CD14-positive monocyte (primary cell): ENCODE data around the gene MMEL1. TPM values are rescaled to one million over a fixed set of nuclear protein-coding genes. Genes with fewer than 3 reads are reported as not detected.
A peak's percentile ranks its signal among the peaks of the same experiment; 100 is the strongest.
"Not testable (repeated sequence)": the region's sequence is repeated elsewhere in the genome, so short reads cannot be mapped to it uniquely, and the experiment has no call there.

Experiments used
- DNase-seq, 3 donors: peaks; one replicate each; pipeline ENCODE4 v3.0.0-alpha.2; 2011 to 2022
- H2AFZ ChIP-seq: 2 replicates; pipeline ENCODE4 v1.6.0; 2012; ENCODE audit warnings: mild to moderate bottlenecking, low read depth, low read length, inconsistent platforms; ENCODE audit not compliant: insufficient read depth, poor library complexity, severe bottlenecking
- H3K27ac ChIP-seq, 2 donors: 1 replicate in 1 of 2; 2 replicates in 1 of 2; pipeline ENCODE4 v1.5.1; 2012 to 2013; ENCODE audit warnings: low read length in 2 of 2, control low read depth in 1 of 2, inconsistent platforms in 1 of 2, low read depth in 1 of 2, mild to moderate bottlenecking in 1 of 2
- H3K27me3 ChIP-seq, 2 donors: one replicate each; pipeline versions ENCODE4 v1.6.0 to v1.6.1; 2011 to 2013; ENCODE audit warnings: low read length in 2 of 2; ENCODE audit not compliant: control insufficient read depth in 2 of 2, insufficient read depth in 2 of 2
- H3K36me3 ChIP-seq, 2 donors: replicated peaks in 1 of 2; 1 replicate in 1 of 2; 2 replicates in 1 of 2; pipeline versions ENCODE4 v1.5.1 to v1.6.1; 2012 to 2013; ENCODE audit warnings: low read length in 2 of 2, control low read depth in 1 of 2, inconsistent platforms in 1 of 2, mild to moderate bottlenecking in 1 of 2; ENCODE audit not compliant: insufficient read depth in 2 of 2, control insufficient read depth in 1 of 2
- H3K4me1 ChIP-seq, 2 donors: 1 replicate in 1 of 2; 2 replicates in 1 of 2; pipeline versions ENCODE4 v1.5.1 to v1.6.1; 2012 to 2013; ENCODE audit warnings: low read length in 2 of 2, control low read depth in 1 of 2, inconsistent platforms in 1 of 2, mild to moderate bottlenecking in 1 of 2, moderate library complexity in 1 of 2; ENCODE audit not compliant: insufficient read depth in 2 of 2, control insufficient read depth in 1 of 2
- H3K4me2 ChIP-seq: replicated peaks from 2 replicates; pipeline ENCODE3; 2012; ENCODE audit warnings: low read length, moderate library complexity, mild to moderate bottlenecking; ENCODE audit not compliant: poor library complexity, severe bottlenecking; ENCODE audit errors: extremely low read depth
- H3K4me3 ChIP-seq, 3 experiments: fragments of 200-600 bp in 1 of 3; sonication (generic) in 1 of 3; replicated peaks in 1 of 3; 1 replicate in 2 of 3; 2 replicates in 1 of 3; pipeline ENCODE4 v1.5.1; 2011 to 2013; ENCODE audit warnings: low read length in 3 of 3, mild to moderate bottlenecking in 3 of 3, control low read depth in 2 of 3, low read depth in 2 of 3, inconsistent platforms in 1 of 3, moderate library complexity in 1 of 3
- H3K79me2 ChIP-seq: 2 replicates; pipeline ENCODE4 v1.6.0; 2012; ENCODE audit warnings: mild to moderate bottlenecking, control low read depth, inconsistent platforms, low read length, moderate library complexity; ENCODE audit not compliant: insufficient read depth
- H3K9ac ChIP-seq: 2 replicates; pipeline ENCODE4 v1.6.0; 2017; ENCODE audit warnings: low read length, mild to moderate bottlenecking; ENCODE audit not compliant: insufficient read depth, poor library complexity, severe bottlenecking
- H3K9me3 ChIP-seq, 2 donors: replicated peaks in 1 of 2; 1 replicate in 1 of 2; 2 replicates in 1 of 2; pipeline versions ENCODE4 v1.5.1 to v1.6.1; 2012 to 2013; ENCODE audit warnings: low read length in 2 of 2, control low read depth in 1 of 2; ENCODE audit not compliant: control insufficient read depth in 1 of 2, insufficient read depth in 1 of 2
- H4K20me1 ChIP-seq: 2 replicates; pipeline ENCODE4 v1.6.0; 2012; ENCODE audit warnings: mild to moderate bottlenecking, low read length, control low read depth, moderate library complexity; ENCODE audit not compliant: insufficient read depth
- H3K27ac Mint-ChIP-seq, 7 donors: one replicate each; pipeline ENCODE4 v1.8.0; 2020; ENCODE audit warnings: mild to moderate bottlenecking in 7 of 7, mixed read lengths in 7 of 7, moderate library complexity in 6 of 7, inconsistent platforms in 2 of 7
- H3K27me3 Mint-ChIP-seq, 3 donors: one replicate each; pipeline ENCODE4 v1.8.0; 2021 to 2022; ENCODE audit warnings: low read depth in 3 of 3, mild to moderate bottlenecking in 3 of 3, mixed read lengths in 3 of 3, moderate library complexity in 3 of 3, inconsistent platforms in 1 of 3
- H3K36me3 Mint-ChIP-seq, 2 donors: one replicate each; pipeline ENCODE4 v1.8.0; 2020; ENCODE audit warnings: mixed read lengths in 2 of 2, inconsistent platforms in 1 of 2, mild to moderate bottlenecking in 1 of 2
- H3K4me1 Mint-ChIP-seq: one replicate; pipeline ENCODE4 v1.8.0; 2020; ENCODE audit warnings: mild to moderate bottlenecking, mixed read lengths
- H3K4me3 Mint-ChIP-seq, 2 donors: one replicate each; pipeline ENCODE4 v1.8.0; 2020; ENCODE audit warnings: mild to moderate bottlenecking in 2 of 2, mixed read lengths in 2 of 2, moderate library complexity in 1 of 2
- H3K9me3 Mint-ChIP-seq, 7 donors: one replicate each; pipeline ENCODE4 v1.8.0; 2020 to 2022; ENCODE audit warnings: mixed read lengths in 7 of 7, mild to moderate bottlenecking in 6 of 7, moderate library complexity in 6 of 7, inconsistent platforms in 2 of 7
- WGBS: methylation state at CpG from one replicate; pipeline ENCODE4 v1.1.5; 2013; ENCODE audit warnings: missing lambda C conversion rate; ENCODE audit not compliant: insufficient coverage; 5-methylcytosine and 5-hydroxymethylcytosine counted together
- intact Hi-C, 2 donors: fragments of 100-400 bp; cut with micrococcal nuclease; formaldehyde crosslinking; loops; one replicate each; pipeline versions ENCODE4 v1.15.0 to v1.15.1; 2023
- polyA plus RNA-seq, 3 donors: library from polyadenylated mRNA; depleted of rRNA in 1 of 3; unstranded in 2 of 3; stranded (reverse) in 1 of 3; fragments of 300-500 nt in 2 of 3; fragments of >200 nt in 1 of 3; fragmentation: Illumina TruSeq in 2 of 3; gene quantifications; 1 replicate in 2 of 3; 2 replicates in 1 of 3; pipeline ENCODE4 v1.2.3, GENCODE V29; 2012 to 2021

The MMEL1 gene
- polyA plus RNA-seq, 3 donors, result 1.1 to 4.4 (median 1.9) TPM

DNA sequence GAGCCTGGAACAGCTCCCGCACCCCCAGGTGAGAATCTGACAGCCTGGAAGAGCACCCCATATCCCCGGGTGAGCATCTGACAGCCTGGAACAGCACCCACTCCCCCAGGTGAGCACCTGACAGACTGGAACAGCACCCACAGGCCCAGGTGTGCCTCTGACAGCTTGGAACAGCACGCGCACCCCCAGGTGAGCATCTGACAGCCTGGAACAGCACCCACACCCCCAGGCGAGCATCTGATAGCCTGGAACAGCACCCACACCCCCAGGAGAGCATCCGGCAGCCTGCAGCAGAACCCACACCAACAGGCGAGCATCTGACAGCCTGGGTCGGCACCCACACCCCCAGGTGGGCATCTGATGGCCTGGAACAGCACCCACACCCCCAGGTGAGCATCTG, 27.0 kb upstream of the MMEL1 start:
- intact Hi-C loops, H4K20me1 ChIP-seq, H3K4me1 ChIP-seq, H3K36me3 ChIP-seq, H3K27me3 ChIP-seq, H3K79me2 ChIP-seq, H3K36me3 Mint-ChIP-seq, H3K9ac ChIP-seq, H3K9me3 ChIP-seq, H3K27ac Mint-ChIP-seq, H3K4me3 ChIP-seq, H3K4me3 Mint-ChIP-seq, H3K27me3 Mint-ChIP-seq, DNase-seq, H3K4me2 ChIP-seq, H2AFZ ChIP-seq, H3K4me1 Mint-ChIP-seq, H3K27ac ChIP-seq: not testable (repeated sequence)
- WGBS, result 51% methylated on average over 2 of the region's 8 CpGs
- peaks cover 0 to 10% (median 0%) of the 10 kb centered on the region in 7 donors for H3K9me3 Mint-ChIP-seq

DNA sequence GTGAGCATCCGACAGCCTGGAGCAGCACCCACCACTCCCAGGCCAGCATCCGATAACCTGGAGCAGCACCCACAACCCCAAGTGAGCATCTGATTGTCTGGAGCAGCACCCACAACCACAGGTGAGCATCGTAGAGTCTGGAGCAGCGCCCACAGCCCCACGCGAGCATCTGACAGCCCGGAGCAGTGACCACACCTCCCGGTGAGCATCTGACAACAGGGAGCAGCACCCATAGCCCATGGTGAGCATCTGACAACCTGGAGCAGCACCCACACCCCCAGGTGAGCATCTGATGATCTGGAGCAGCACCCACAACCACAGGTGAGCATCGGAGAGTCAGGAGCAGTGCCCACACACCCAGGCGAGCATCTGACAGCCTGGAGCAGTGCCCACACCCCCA, 25.1 kb upstream of the MMEL1 start:
- H3K79me2 ChIP-seq, DNase-seq, H3K9ac ChIP-seq, H3K4me2 ChIP-seq, H3K9me3 ChIP-seq, H3K27ac ChIP-seq, H3K27me3 Mint-ChIP-seq, H3K4me3 ChIP-seq, H3K36me3 ChIP-seq, H3K4me1 ChIP-seq, H4K20me1 ChIP-seq, H3K36me3 Mint-ChIP-seq, H3K27me3 ChIP-seq, H3K4me1 Mint-ChIP-seq, H2AFZ ChIP-seq, H3K4me3 Mint-ChIP-seq, H3K27ac Mint-ChIP-seq, intact Hi-C loops: not testable (repeated sequence)
- H3K9me3 Mint-ChIP-seq, result peaks cover 0 to 24% (median 0%) of the 10 kb centered on the region in 7 donors
- 66% methylated on average over 6 of the region's 10 CpGs for WGBS

DNA sequence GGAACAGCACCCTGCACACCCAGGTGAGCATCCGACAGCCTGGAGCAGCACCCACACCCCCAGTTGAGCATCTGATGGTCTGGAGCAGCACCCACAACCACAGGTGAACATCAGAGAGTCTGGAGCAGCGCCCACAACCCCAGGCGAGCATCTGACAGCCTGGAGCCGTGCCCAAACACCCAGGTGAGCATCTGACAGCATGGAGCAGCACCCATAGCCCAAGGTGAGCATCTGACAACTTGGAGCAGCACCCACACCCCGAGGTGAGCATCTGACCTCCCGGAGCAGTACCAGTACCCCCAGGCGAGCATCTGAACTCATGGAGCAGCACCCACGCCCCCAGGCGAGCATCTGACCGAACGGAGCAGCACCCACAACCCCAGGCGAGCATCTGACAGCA, 24.3 kb upstream of the MMEL1 start:
- H3K4me3 ChIP-seq, H3K4me3 Mint-ChIP-seq, H2AFZ ChIP-seq, H3K36me3 Mint-ChIP-seq, H3K27me3 ChIP-seq, H3K4me1 ChIP-seq, H3K79me2 ChIP-seq, H3K4me2 ChIP-seq, H3K9me3 ChIP-seq, H3K27ac ChIP-seq, H3K9ac ChIP-seq, intact Hi-C loops, DNase-seq, H4K20me1 ChIP-seq, H3K27me3 Mint-ChIP-seq, H3K4me1 Mint-ChIP-seq, H3K27ac Mint-ChIP-seq, H3K36me3 ChIP-seq: not testable (repeated sequence)
- 43% methylated on average over 1 of the region's 12 CpGs for WGBS
- peaks cover 0 to 25% (median 2%) of the 10 kb centered on the region in 7 donors for H3K9me3 Mint-ChIP-seq

DNA sequence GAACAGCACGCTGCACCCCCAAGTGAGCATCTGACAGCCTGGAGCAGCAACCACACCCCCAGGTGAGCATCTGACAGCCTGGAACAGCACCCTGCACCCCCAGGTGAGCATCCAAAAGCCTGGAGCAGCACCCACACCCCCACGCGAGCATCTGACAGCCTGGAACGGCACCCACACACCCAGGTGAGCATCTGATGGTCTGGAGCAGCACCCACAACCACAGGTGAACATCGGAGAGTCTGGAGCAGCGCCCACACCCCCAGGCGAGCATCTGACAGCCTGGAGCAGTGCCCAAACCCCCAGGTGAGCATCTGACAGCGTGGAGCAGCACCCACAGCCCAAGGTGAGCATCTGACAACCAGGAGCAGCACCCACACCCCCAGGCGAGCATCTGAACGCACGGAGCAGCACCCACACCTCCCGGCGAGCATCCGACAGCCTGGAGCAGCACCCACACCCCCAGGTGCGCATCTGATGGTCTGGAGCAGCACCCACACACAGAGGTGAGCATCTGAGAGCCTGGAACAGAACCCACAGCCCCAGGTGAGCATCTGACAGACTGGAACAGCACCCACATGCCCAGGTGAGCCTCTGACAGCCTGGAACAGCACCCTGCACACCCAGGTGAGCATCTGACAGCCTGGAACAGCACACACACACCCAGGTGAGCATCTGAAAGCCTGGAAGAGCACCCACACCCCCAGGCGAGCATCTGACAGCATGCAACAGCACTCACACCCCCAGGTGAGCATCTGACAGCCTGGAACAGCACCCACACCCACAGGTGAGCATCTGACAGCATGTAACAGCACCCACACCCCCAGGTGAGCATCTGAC, 23.0 kb upstream of the MMEL1 start:
- H3K4me2 ChIP-seq, intact Hi-C loops, H3K27me3 ChIP-seq, H3K4me3 ChIP-seq, DNase-seq, H3K9ac ChIP-seq, H4K20me1 ChIP-seq, H3K36me3 ChIP-seq, H2AFZ ChIP-seq, H3K4me1 ChIP-seq, H3K27me3 Mint-ChIP-seq, H3K4me1 Mint-ChIP-seq, H3K4me3 Mint-ChIP-seq, H3K36me3 Mint-ChIP-seq, H3K9me3 ChIP-seq, H3K27ac ChIP-seq, H3K79me2 ChIP-seq: not testable (repeated sequence)
- H3K27ac Mint-ChIP-seq, result peak overlapping the region in 1 of 7 donors; percentile 0
- H3K9me3 Mint-ChIP-seq, result peaks cover 0 to 25% (median 2%) of the 10 kb centered on the region in 7 donors
- 45% methylated on average over 15 of the region's 16 CpGs for WGBS
